ENCODE results near the gene EIF3I. TPM values are rescaled to one million over a fixed set of nuclear protein-coding genes. Genes with fewer than 3 reads are reported as not detected.

The EIF3I gene
- total and polyA plus RNA-seq, 2 of the 13 experiments (the other 11 are each of a cell fraction or from before 2014, with no cell fraction given): 210 to 223 TPM

DNA sequence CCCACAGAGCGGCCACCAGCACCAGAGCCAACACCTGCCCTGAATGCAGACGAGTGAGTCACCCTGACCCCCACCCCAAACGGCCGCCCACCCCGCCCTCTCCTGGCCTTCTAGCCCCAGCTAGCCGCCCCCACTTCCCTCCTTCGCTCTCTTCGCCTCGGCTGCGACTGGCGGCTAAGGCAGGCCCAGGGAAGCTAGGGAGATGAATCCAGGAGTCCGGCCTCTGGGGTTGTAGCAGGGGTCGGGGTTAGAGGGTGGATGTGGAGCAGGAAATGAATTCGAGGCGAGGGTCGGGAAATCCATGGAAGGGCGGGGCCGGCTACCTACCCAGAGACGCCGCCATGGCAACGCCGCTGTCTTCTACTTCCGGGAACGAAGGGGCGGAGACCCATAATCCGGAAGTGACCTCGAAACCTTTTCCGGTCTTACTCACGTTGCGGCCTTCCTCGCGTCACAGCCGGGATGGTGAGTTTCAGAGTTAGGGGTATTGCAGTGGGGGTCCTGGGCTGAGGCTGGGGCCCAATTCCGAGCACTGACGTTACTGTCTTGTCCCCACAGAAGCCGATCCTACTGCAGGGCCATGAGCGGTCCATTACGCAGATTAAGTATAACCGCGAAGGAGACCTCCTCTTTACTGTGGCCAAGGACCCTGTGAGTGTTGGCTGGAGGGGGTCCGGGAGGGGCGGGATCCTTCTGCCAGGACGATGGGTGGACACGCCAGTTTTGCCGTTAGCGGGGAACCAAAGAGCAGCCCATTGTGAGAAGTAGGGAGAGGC, at the start of gene EIF3I, which contains the start of gene TMEM234 (continued):
- TF ChIP-seq, protein P1, sequence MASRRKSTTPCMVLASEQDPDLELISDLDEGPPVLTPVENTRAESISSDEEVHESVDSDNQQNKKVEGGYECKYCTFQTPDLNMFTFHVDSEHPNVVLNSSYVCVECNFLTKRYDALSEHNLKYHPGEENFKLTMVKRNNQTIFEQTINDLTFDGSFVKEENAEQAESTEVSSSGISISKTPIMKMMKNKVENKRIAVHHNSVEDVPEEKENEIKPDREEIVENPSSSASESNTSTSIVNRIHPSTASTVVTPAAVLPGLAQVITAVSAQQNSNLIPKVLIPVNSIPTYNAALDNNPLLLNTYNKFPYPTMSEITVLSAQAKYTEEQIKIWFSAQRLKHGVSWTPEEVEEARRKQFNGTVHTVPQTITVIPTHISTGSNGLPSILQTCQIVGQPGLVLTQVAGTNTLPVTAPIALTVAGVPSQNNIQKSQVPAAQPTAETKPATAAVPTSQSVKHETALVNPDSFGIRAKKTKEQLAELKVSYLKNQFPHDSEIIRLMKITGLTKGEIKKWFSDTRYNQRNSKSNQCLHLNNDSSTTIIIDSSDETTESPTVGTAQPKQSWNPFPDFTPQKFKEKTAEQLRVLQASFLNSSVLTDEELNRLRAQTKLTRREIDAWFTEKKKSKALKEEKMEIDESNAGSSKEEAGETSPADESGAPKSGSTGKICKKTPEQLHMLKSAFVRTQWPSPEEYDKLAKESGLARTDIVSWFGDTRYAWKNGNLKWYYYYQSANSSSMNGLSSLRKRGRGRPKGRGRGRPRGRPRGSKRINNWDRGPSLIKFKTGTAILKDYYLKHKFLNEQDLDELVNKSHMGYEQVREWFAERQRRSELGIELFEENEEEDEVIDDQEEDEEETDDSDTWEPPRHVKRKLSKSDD (CRISPR knock-in tag; IDR thresholded peaks at IDR 0.05; ENCODE audit: low read depth): no peak
- TF ChIP-seq EP300 (IDR thresholded peaks at IDR 0.05; ENCODE audit: low read depth in 2 of 2, low read length in 2 of 2) (no peak), EP300 (CRISPR knock-in tag; IDR thresholded peaks at IDR 0.05; ENCODE audit: borderline replicate concordance) (no peak), SMYD3 (CRISPR knock-in tag; IDR thresholded peaks at IDR 0.05) (no peak), ZNF790 (CRISPR knock-in tag; IDR thresholded peaks at IDR 0.05; ENCODE audit: borderline replicate concordance) (no peak), LCORL (IDR thresholded peaks at IDR 0.05) (no peak), LCORL (CRISPR knock-in tag; IDR thresholded peaks at IDR 0.05) (no peak), MYC (CRISPR knock-in tag; IDR thresholded peaks at IDR 0.05; ENCODE audit: borderline replicate concordance) (peak; percentile 65; the same call in 1 of the 2 replicates), PHF21A (CRISPR knock-in tag; IDR thresholded peaks at IDR 0.05) (no peak), ZNF550 (CRISPR knock-in tag; IDR thresholded peaks at IDR 0.05; ENCODE audit: borderline replicate concordance) (no peak), RARG (CRISPR knock-in tag; IDR thresholded peaks at IDR 0.05; ENCODE audit: low read depth) (no peak), ZNF572 (CRISPR knock-in tag; IDR thresholded peaks at IDR 0.05) (no peak), ZSCAN22 (CRISPR knock-in tag; IDR thresholded peaks at IDR 0.05) (no peak), YY1 (IDR thresholded peaks at IDR 0.05; ENCODE audit: insufficient read depth, insufficient replicate concordance, low read depth, low read length) (peak; percentile 70), EEA1 (CRISPR knock-in tag; IDR thresholded peaks at IDR 0.05; ENCODE audit: borderline replicate concordance) (no peak), KLF15 (CRISPR knock-in tag; IDR thresholded peaks at IDR 0.05; ENCODE audit: borderline replicate concordance) (0 out of 2 replicates have a peak, but pooled peaks have one; percentile 50), U2AF2 (IDR thresholded peaks at IDR 0.05; ENCODE audit: low read depth, low read length) (peak; percentile 97)
- TF ChIP-seq, protein P2, sequence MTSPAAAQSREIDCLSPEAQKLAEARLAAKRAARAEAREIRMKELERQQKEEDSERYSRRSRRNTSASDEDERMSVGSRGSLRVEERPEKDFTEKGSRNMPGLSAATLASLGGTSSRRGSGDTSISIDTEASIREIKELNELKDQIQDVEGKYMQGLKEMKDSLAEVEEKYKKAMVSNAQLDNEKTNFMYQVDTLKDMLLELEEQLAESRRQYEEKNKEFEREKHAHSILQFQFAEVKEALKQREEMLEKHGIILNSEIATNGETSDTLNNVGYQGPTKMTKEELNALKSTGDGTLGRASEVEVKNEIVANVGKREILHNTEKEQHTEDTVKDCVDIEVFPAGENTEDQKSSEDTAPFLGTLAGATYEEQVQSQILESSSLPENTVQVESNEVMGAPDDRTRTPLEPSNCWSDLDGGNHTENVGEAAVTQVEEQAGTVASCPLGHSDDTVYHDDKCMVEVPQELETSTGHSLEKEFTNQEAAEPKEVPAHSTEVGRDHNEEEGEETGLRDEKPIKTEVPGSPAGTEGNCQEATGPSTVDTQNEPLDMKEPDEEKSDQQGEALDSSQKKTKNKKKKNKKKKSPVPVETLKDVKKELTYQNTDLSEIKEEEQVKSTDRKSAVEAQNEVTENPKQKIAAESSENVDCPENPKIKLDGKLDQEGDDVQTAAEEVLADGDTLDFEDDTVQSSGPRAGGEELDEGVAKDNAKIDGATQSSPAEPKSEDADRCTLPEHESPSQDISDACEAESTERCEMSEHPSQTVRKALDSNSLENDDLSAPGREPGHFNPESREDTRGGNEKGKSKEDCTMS (CRISPR knock-in tag; conservative IDR thresholded peaks at IDR 0.05): no peak
- TF ChIP-seq, protein P3, sequence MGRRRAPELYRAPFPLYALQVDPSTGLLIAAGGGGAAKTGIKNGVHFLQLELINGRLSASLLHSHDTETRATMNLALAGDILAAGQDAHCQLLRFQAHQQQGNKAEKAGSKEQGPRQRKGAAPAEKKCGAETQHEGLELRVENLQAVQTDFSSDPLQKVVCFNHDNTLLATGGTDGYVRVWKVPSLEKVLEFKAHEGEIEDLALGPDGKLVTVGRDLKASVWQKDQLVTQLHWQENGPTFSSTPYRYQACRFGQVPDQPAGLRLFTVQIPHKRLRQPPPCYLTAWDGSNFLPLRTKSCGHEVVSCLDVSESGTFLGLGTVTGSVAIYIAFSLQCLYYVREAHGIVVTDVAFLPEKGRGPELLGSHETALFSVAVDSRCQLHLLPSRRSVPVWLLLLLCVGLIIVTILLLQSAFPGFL (CRISPR knock-in tag; IDR thresholded peaks at IDR 0.05): no peak

Measured in HepG2 (cell line).